HEK293T (cell line): ENCODE measurements around the gene STN1.

Source experiments
- ARNT ChIP-seq: fragments of 450-650 bp; IDR thresholded peaks from 2 replicates; pipeline ENCODE4 v1.6.1; 2017; ENCODE audit warnings: mild to moderate bottlenecking
- BHLHE40 ChIP-seq: fragments of 450-650 bp; IDR thresholded peaks from 2 replicates; pipeline ENCODE4 v1.6.1; 2016; ENCODE audit warnings: mild to moderate bottlenecking, moderate library complexity, borderline replicate concordance
- ELF4 ChIP-seq: fragments of 450-650 bp; IDR thresholded peaks from 2 replicates; pipeline ENCODE4 v1.6.1; 2017; ENCODE audit warnings: antibody characterized with exemption
- FOXA1 ChIP-seq: fragments of 450-650 bp; IDR thresholded peaks from 2 replicates; pipeline ENCODE4 v1.6.1; 2016; ENCODE audit warnings: mild to moderate bottlenecking
- FOXK2 ChIP-seq: fragments of 450-650 bp; IDR thresholded peaks from 2 replicates; pipeline ENCODE4 v1.6.1; 2016; ENCODE audit warnings: mild to moderate bottlenecking
- FOXM1 ChIP-seq: fragments of 450-650 bp; IDR thresholded peaks from 2 replicates; pipeline ENCODE4 v1.6.1; 2017; ENCODE audit warnings: mild to moderate bottlenecking, borderline replicate concordance
- NFRKB ChIP-seq: fragments of 450-650 bp; IDR thresholded peaks from 2 replicates; pipeline ENCODE4 v1.6.1; 2016; ENCODE audit warnings: mild to moderate bottlenecking, moderate library complexity
- PKNOX1 ChIP-seq: fragments of 450-650 bp; IDR thresholded peaks from 2 replicates; pipeline ENCODE4 v1.6.1; 2016
- SP1 ChIP-seq: fragments of 450-650 bp; IDR thresholded peaks from 2 replicates; pipeline ENCODE4 v1.6.1; 2017
- TARDBP ChIP-seq: fragments of 450-650 bp; IDR thresholded peaks from 2 replicates; pipeline ENCODE4 v1.6.1; 2016

- no peak for TF ChIP-seq ARNT
- no peak for TF ChIP-seq FOXA1
- no peak for TF ChIP-seq FOXM1
- no peak for TF ChIP-seq ELF4
- no peak for TF ChIP-seq PKNOX1
- no peak for TF ChIP-seq SP1
- TF ChIP-seq BHLHE40 = no peak
- TF ChIP-seq TARDBP = no peak
- no peak for TF ChIP-seq NFRKB
- TF ChIP-seq FOXK2 = no peak
Observed at GRCh38 chr10:103901299-103901698, 16.7 kb downstream of the STN1 start.
